Lower leg skin (tissue), 3 donors: ENCODE data around the gene NR1H4.

Experiments
- POLR2A ChIP-seq, 2 donors: fragments of 450-650 bp; IDR thresholded peaks; one replicate each; pipeline ENCODE4 v1.6.1; 2016 to 2017; ENCODE audit warnings: antibody characterized with exemption in 2 of 2, mild to moderate bottlenecking in 1 of 2, moderate library complexity in 1 of 2
- TF ChIP-seq, protein P1 (sequence below), 3 donors: fragments of 450-650 bp; IDR thresholded peaks; one replicate each; pipeline ENCODE4 v1.5.1; 2016; ENCODE audit warnings: antibody characterized with exemption in 3 of 3, mild to moderate bottlenecking in 3 of 3, moderate library complexity in 2 of 3

DNA sequence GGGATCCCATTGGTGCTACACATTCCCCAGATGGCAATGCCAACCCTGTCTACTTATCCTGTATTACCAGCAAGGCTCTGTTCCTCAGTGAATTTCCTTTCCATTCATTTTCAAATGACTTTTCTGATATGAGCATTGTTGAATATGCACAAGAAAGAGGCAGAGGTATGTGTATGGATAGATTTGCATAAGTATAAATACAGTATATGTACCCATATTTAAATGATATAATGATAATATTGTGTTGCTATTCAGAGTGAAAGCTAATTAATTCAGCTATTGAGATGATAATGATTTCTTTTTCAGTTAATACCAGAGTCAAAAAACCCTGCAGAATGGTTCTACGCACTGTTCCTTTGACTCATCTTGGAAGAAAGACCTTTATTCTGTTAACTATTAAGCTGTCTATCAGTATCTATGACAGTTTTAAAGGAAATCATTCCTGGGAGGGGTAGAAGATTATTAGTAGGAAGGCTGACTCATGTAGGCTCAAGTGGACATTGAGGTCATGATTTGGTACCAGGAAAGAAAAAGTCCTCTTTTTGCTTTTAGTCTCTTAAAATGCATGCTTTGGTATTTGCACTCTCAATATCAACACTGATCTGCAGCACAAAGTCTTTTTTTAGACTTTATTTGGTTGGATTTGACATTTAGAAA is 54.9 kb downstream of the NR1H4 start:
- TF ChIP-seq POLR2A (IDR thresholded peaks at IDR 0.05) = no peak
- TF ChIP-seq, protein P1, sequence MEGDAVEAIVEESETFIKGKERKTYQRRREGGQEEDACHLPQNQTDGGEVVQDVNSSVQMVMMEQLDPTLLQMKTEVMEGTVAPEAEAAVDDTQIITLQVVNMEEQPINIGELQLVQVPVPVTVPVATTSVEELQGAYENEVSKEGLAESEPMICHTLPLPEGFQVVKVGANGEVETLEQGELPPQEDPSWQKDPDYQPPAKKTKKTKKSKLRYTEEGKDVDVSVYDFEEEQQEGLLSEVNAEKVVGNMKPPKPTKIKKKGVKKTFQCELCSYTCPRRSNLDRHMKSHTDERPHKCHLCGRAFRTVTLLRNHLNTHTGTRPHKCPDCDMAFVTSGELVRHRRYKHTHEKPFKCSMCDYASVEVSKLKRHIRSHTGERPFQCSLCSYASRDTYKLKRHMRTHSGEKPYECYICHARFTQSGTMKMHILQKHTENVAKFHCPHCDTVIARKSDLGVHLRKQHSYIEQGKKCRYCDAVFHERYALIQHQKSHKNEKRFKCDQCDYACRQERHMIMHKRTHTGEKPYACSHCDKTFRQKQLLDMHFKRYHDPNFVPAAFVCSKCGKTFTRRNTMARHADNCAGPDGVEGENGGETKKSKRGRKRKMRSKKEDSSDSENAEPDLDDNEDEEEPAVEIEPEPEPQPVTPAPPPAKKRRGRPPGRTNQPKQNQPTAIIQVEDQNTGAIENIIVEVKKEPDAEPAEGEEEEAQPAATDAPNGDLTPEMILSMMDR (IDR thresholded peaks at IDR 0.05) = no peak
